Smooth muscle cell (in vitro differentiated cells): ENCODE data around the gene FGFBP3. TPM values are rescaled to one million over a fixed set of nuclear protein-coding genes. Genes with fewer than 3 reads are reported as not detected.
A peak's percentile ranks its signal among the peaks of the same experiment; 100 is the strongest.

Source experiments
- DNase-seq: peaks from one replicate; lab custom pipeline; 2025; ENCODE audit not compliant: unreplicated experiment; lab: John Stamatoyannopoulos, UW
- H2AFZ ChIP-seq: fragments of 200-600 bp; sonication (generic); 2 replicates; pipeline ENCODE4 v1.6.0; 2016; ENCODE audit warnings: antibody characterized with exemption, low read depth, mild to moderate bottlenecking
- H3F3A ChIP-seq: fragments of 200-600 bp; sonication (generic); 2 replicates; pipeline ENCODE4 v1.6.0; 2017; ENCODE audit warnings: antibody characterized with exemption, low read depth
- H3K27ac ChIP-seq: fragments of 200-600 bp; sonication (generic); 2 replicates; pipeline ENCODE4 v1.5.1; 2016; ENCODE audit warnings: low read depth, mild to moderate bottlenecking
- H3K27me3 ChIP-seq: fragments of 200-600 bp; sonication (generic); 2 replicates; pipeline ENCODE4 v1.6.1; 2016; ENCODE audit warnings: low read depth, mild to moderate bottlenecking
- H3K36me3 ChIP-seq: fragments of 200-600 bp; sonication (generic); 2 replicates; pipeline ENCODE4 v1.5.1; 2016; ENCODE audit warnings: low read depth
- H3K4me1 ChIP-seq: fragments of 200-600 bp; sonication (generic); 2 replicates; pipeline ENCODE4 v1.5.1; 2016; ENCODE audit warnings: low read depth
- H3K4me2 ChIP-seq: fragments of 200-600 bp; sonication (generic); 2 replicates; pipeline ENCODE4 v1.6.0; 2016; ENCODE audit warnings: mild to moderate bottlenecking
- H3K4me3 ChIP-seq: fragments of 200-600 bp; sonication (generic); 2 replicates; pipeline ENCODE4 v1.5.1; 2016; ENCODE audit warnings: mild to moderate bottlenecking
- H3K79me2 ChIP-seq: fragments of 200-600 bp; sonication (generic); 2 replicates; pipeline ENCODE4 v1.6.0; 2016; ENCODE audit warnings: low read depth, mild to moderate bottlenecking
- H3K9ac ChIP-seq: fragments of 200-600 bp; sonication (generic); 2 replicates; pipeline ENCODE4 v1.6.0; 2016; ENCODE audit warnings: low read depth
- H3K9me3 ChIP-seq: fragments of 200-600 bp; sonication (generic); replicated peaks from 2 replicates; pipeline ENCODE4 v1.5.1; 2016; ENCODE audit warnings: low read depth
- H4K20me1 ChIP-seq: fragments of 200-600 bp; sonication (generic); 2 replicates; pipeline ENCODE4 v1.6.0; 2016; ENCODE audit warnings: low read depth
- CTCF ChIP-seq: fragments of 200-600 bp; sonication (generic); IDR thresholded peaks from 2 replicates; pipeline ENCODE4 v1.5.1; 2017; ENCODE audit warnings: borderline replicate concordance, mild to moderate bottlenecking, antibody characterized with exemption; ENCODE audit not compliant: insufficient read depth, poor library complexity, severe bottlenecking
- WGBS: methylation state at CpG from one replicate; pipeline ENCODE4 v1.1.7; 2016; ENCODE audit warnings: low lambda C conversion rate; 5-methylcytosine and 5-hydroxymethylcytosine counted together
- polyA plus RNA-seq: library from polyadenylated mRNA; unstranded; fragments of >200 nt; fragmentation: Nextera tagmentation; extraction: Ambion mirVana; gene quantifications from 2 replicates; pipeline ENCODE4 v1.2.1, GENCODE V29; 2016
- total RNA-seq: library from RNA; depleted of rRNA; stranded (reverse); fragments of >200 nt; gene quantifications from 2 replicates; pipeline ENCODE4 v1.2.3, GENCODE V29; 2014

Gene FGFBP3
- total and polyA plus RNA-seq, 2 experiments from 2014 or later = 1.5 to 3.9 TPM

GRCh38 chr10:91883549-91884444, 25.5 kb downstream of the FGFBP3 start:
- Histone ChIP-seq H4K20me1 (no peaks in the 10 kb centered on the region), H3F3A (peaks cover 31% of the 10 kb centered on the region), H3K27ac (peak overlapping the region; percentile 78), H3K27me3 (no peaks in the 10 kb centered on the region), H3K9ac (peak overlapping the region; percentile 49), H3K4me1 (peaks cover 62% of the 10 kb centered on the region), H3K4me2 (peak overlapping the region; percentile 73), H3K9me3 (no peaks in the 10 kb centered on the region), H3K36me3 (no peaks in the 10 kb centered on the region), H3K79me2 (no peaks in the 10 kb centered on the region), H2AFZ (peak overlapping the region; percentile 15), H3K4me3 (peak overlapping the region; percentile 2)
- DNase-seq = no peak
- 14% methylated on average over 20 of the region's 20 CpGs for WGBS
- TF ChIP-seq CTCF = no peak

- Histone ChIP-seq H2AFZ (peak overlapping the region; percentile 23), H3K27me3 (no peaks in the 10 kb centered on the region), H4K20me1 (no peaks in the 10 kb centered on the region), H3F3A (peaks cover 18% of the 10 kb centered on the region), H3K79me2 (no peaks in the 10 kb centered on the region), H3K9ac (no peak overlapping the region), H3K36me3 (no peaks in the 10 kb centered on the region), H3K4me2 (peak overlapping the region; percentile 38), H3K4me1 (peaks cover 41% of the 10 kb centered on the region), H3K27ac (no peak overlapping the region), H3K9me3 (no peaks in the 10 kb centered on the region), H3K4me3 (no peak overlapping the region)
- no peak for DNase-seq
- no peak for TF ChIP-seq CTCF
- 18% methylated on average over 3 of the region's 3 CpGs for WGBS
Measured at GRCh38 chr10:91880310-91880709, 29.0 kb downstream of the FGFBP3 start.

GRCh38 chr10:91879515-91880170, 29.6 kb downstream of the FGFBP3 start:
- H3K4me2 ChIP-seq = peak overlapping the region; percentile 38

More at GRCh38 chr10:91879515-91880170, 29.6 kb downstream of the FGFBP3 start:
- H3K27me3 ChIP-seq = no peaks in the 10 kb centered on the region
- no peak overlapping the region for H3K27ac ChIP-seq
- 19% methylated on average over 7 of the region's 7 CpGs for WGBS
- no peak for DNase-seq
- H3K9me3 ChIP-seq = no peaks in the 10 kb centered on the region
- no peak overlapping the region for H3K9ac ChIP-seq
- H3F3A ChIP-seq = peaks cover 12% of the 10 kb centered on the region
- peak overlapping the region; percentile 23 for H2AFZ ChIP-seq
- TF ChIP-seq CTCF = no peak
- no peaks in the 10 kb centered on the region for H3K36me3 ChIP-seq
- no peaks in the 10 kb centered on the region for H4K20me1 ChIP-seq
- no peaks in the 10 kb centered on the region for H3K79me2 ChIP-seq
- peaks cover 35% of the 10 kb centered on the region for H3K4me1 ChIP-seq
- H3K4me3 ChIP-seq = no peak overlapping the region
